GM12878 (cell line): ENCODE measurements around the gene PGAM1. TPM values are rescaled to one million over a fixed set of nuclear protein-coding genes. Genes with fewer than 3 reads are reported as not detected.
"Not testable (repeated sequence)": the region's sequence is repeated elsewhere in the genome, so short reads cannot be mapped to it uniquely, and the experiment has no call there.

Source experiments
- ATAC-seq: fragments of 200-7000 bp; cut with Tn5 transposase; 3 replicates; pipeline ENCODE4 v1.9.1; 2020; ENCODE audit warnings: mild to moderate bottlenecking, moderate library complexity
- BruUV-seq: library from RNA; stranded (reverse); fragments of 400-500 nt; replicated peaks from 2 replicates; lab custom pipeline; 2021; lab: Mats Ljungman, UMichigan
- CTCF ChIA-PET: fragments of 300-600 bp; sonication (Branson Sonifier 250); formaldehyde crosslinking; extraction: SDS; loops from one replicate; lab custom pipeline; 2021; ENCODE audit warnings: inconsistent platforms; lab: Yijun Ruan, JAX
- POLR2A ChIA-PET: fragments of 350-600 bp; formaldehyde crosslinking; extraction: SDS; loops from one replicate; lab custom pipeline; 2021; ENCODE audit warnings: inconsistent platforms; lab: Charles Lee
- RAD21 ChIA-PET: fragments of 300-600 bp; sonication (Branson Sonifier 250); formaldehyde crosslinking; loops from one replicate; lab custom pipeline; 2023; ENCODE audit warnings: antibody characterized with exemption; ENCODE audit not compliant: unreplicated experiment; lab: Charles Lee
- SMC1A ChIA-PET: fragments of 300-600 bp; sonication (Branson Sonifier 250); formaldehyde crosslinking; loops from one replicate; lab custom pipeline; 2023; ENCODE audit not compliant: unreplicated experiment, uncharacterized antibody; lab: Charles Lee
- DNase-seq: peaks from one replicate; pipeline ENCODE4 v3.0.0-alpha.2; 2011; ENCODE audit warnings: low read depth, low spot score
- FAIRE-seq: peaks from 3 replicates; lab custom pipeline; 2011; peaks lifted over from hg19 to GRCh38; lab: Jason Lieb, UNC
- H2AFZ ChIP-seq: 2 replicates; pipeline ENCODE4 v1.6.0; 2011; ENCODE audit warnings: low read depth, low read length, control low read depth; ENCODE audit not compliant: control insufficient read depth
- H3K27ac ChIP-seq: 2 replicates; pipeline ENCODE4 v1.5.1; 2011; ENCODE audit warnings: control low read depth; ENCODE audit not compliant: control insufficient read depth, insufficient read depth
- H3K27me3 ChIP-seq, 2 experiments: replicated peaks in 1 of 2; 2 replicates each; pipeline versions ENCODE4 v1.6.0 to v1.6.1; 2011; ENCODE audit warnings: low read length in 1 of 2; ENCODE audit not compliant: control insufficient read depth in 2 of 2, insufficient read depth in 2 of 2
- H3K36me3 ChIP-seq, 2 experiments: 2 replicates each; pipeline ENCODE4 v1.5.1; 2011; ENCODE audit warnings: low read length in 1 of 2; ENCODE audit not compliant: control insufficient read depth in 2 of 2, insufficient read depth in 2 of 2
- H3K4me1 ChIP-seq: 2 replicates; pipeline ENCODE4 v1.6.1; 2011; ENCODE audit warnings: mild to moderate bottlenecking, low read length, moderate library complexity, mixed read lengths; ENCODE audit not compliant: control insufficient read depth, insufficient read depth
- H3K4me2 ChIP-seq: 2 replicates; pipeline ENCODE4 v1.6.0; 2011; ENCODE audit warnings: control low read depth; ENCODE audit not compliant: control insufficient read depth, insufficient read depth
- H3K4me3 ChIP-seq: fragments of 200-600 bp; sonication (generic); 2 replicates; pipeline ENCODE4 v1.5.1; 2016
- H3K79me2 ChIP-seq: 2 replicates; pipeline ENCODE4 v1.6.0; 2011; ENCODE audit warnings: low read length; ENCODE audit not compliant: control insufficient read depth, insufficient read depth
- H3K9ac ChIP-seq: 2 replicates; pipeline ENCODE4 v1.8.0; 2011; ENCODE audit warnings: low read length, control low read depth, mixed read lengths; ENCODE audit not compliant: control insufficient read depth, insufficient read depth
- H3K9me3 ChIP-seq: replicated peaks from 3 replicates; pipeline ENCODE4 v1.5.1; 2011; ENCODE audit warnings: mild to moderate bottlenecking, low read length; ENCODE audit not compliant: control insufficient read depth, insufficient read depth
- H4K20me1 ChIP-seq: 2 replicates; pipeline ENCODE4 v1.6.0; 2011; ENCODE audit not compliant: control insufficient read depth, insufficient read depth
- ATF3 ChIP-seq: IDR thresholded peaks from 2 replicates; pipeline ENCODE4 v1.6.1; 2011; ENCODE audit warnings: low read depth, mild to moderate bottlenecking, low read length, moderate library complexity, borderline replicate concordance; ENCODE audit errors: extremely low read depth
- E2F8 ChIP-seq: fragments of 450-650 bp; IDR thresholded peaks from 2 replicates; pipeline ENCODE4 v1.6.1; 2018; ENCODE audit warnings: mild to moderate bottlenecking, low read depth, moderate library complexity; ENCODE audit not compliant: partially characterized antibody
- EZH2 ChIP-seq: IDR thresholded peaks from 2 replicates; pipeline ENCODE4 v1.6.1; 2012; ENCODE audit warnings: low read depth, mild to moderate bottlenecking, control low read depth, inconsistent platforms, low read length, borderline replicate concordance; ENCODE audit not compliant: control insufficient read depth
- MLLT1 ChIP-seq: fragments of 450-650 bp; IDR thresholded peaks from 2 replicates; pipeline ENCODE4 v1.6.1; 2016; ENCODE audit warnings: mild to moderate bottlenecking
- NFIC ChIP-seq: IDR thresholded peaks from 2 replicates; pipeline ENCODE4 v1.6.1; 2012; ENCODE audit warnings: low read depth, mild to moderate bottlenecking, inconsistent platforms, low read length, moderate library complexity
- RAD51 ChIP-seq: fragments of 450-650 bp; IDR thresholded peaks from 2 replicates; pipeline ENCODE4 v1.6.1; 2016; ENCODE audit warnings: moderate library complexity, mild to moderate bottlenecking, inconsistent platforms
- SUPT20H ChIP-seq: IDR thresholded peaks from 2 replicates; pipeline ENCODE4 v1.6.1; 2011; ENCODE audit warnings: low read depth, mild to moderate bottlenecking, low read length, moderate library complexity, borderline replicate concordance; ENCODE audit not compliant: control insufficient read depth
- WGBS: methylation state at CpG from one replicate; pipeline ENCODE4 v1.1.6; 2016; ENCODE audit warnings: low lambda C conversion rate; ENCODE audit not compliant: insufficient replicate concordance, insufficient coverage; ENCODE audit errors: missing lambda C conversion rate; 5-methylcytosine and 5-hydroxymethylcytosine counted together
- in situ Hi-C: fragments of 300-500 bp; cut with MboI; formaldehyde crosslinking; loops from 9 replicates; pipeline ENCODE4 v1.14.3; 2018; ENCODE audit warnings: mixed read lengths
- intact Hi-C: fragments of 100-400 bp; cut with micrococcal nuclease; formaldehyde crosslinking; loops from one replicate; pipeline ENCODE4 v1.14.2; 2022; ENCODE audit not compliant: unreplicated experiment
- polyA plus RNA-seq, 11 experiments: library from polyadenylated mRNA; depleted of rRNA in 4 of 11; unstranded in 6 of 11; stranded (reverse) in 5 of 11; fragments of >200 nt; fragmentation: Nextera tagmentation in 4 of 11; fragmentation: Illumina TruSeq in 1 of 11; extraction: Ambion mirVana in 4 of 11; extraction: Trizol in 1 of 11; gene quantifications; 1 replicate in 1 of 11; 2 replicates in 10 of 11; pipeline versions ENCODE4 v1.2.1 to v1.2.3, GENCODE V29; 2011 to 2016; ENCODE audit warnings: inconsistent platforms in 2 of 11, missing spikeins in 2 of 11, low read depth in 1 of 11
- total RNA-seq, 4 experiments: library from RNA; depleted of rRNA in 3 of 4; stranded (reverse); fragments of >200 nt in 3 of 4; fragmentation: Illumina TruSeq in 1 of 4; extraction: Trizol in 1 of 4; gene quantifications; 2 replicates each; pipeline versions ENCODE4 v1.2.1 to v1.2.3, GENCODE V29; 2013 to 2021

Gene PGAM1
- total and polyA plus RNA-seq, 10 of the 15 experiments (the other 5 are each of a cell fraction or from before 2014, with no cell fraction given) = 115 to 1,362 (median 744) TPM

GRCh38 chr10:97404044-97404443 is 21.9 kb upstream of the PGAM1 start (continued):
- TF ChIP-seq ATF3 (no peak), MLLT1 (no peak)

- H2AFZ ChIP-seq = no peak overlapping the region
- TF ChIP-seq E2F8 (no peak), NFIC (no peak), RAD51 (no peak), EZH2 (no peak), SUPT20H (no peak)
- TF ChIP-seq, all 136 proteins: peak for 0
- Histone ChIP-seq H3K27me3 (no peaks in the 10 kb centered on the region), H3K4me2 (no peak overlapping the region), H3K27ac (no peak overlapping the region), H3K4me1 (no peaks in the 10 kb centered on the region), H3K9me3 (no peaks in the 10 kb centered on the region), H3K9ac (no peak overlapping the region), H3K4me3 (no peak overlapping the region), H4K20me1 (no peaks in the 10 kb centered on the region), H3K36me3 (no peaks in the 10 kb centered on the region), H3K79me2 (no peaks in the 10 kb centered on the region)
- CTCF ChIA-PET = interaction anchor here (1.0 to 2.9 kb wide), 4 partner anchors 8 to 127 kb away, joined by 3 to 18 read pairs (median 4); no protein-coding TSS in a partner anchor
- FAIRE-seq = no peak
- DNase-seq = no peak
- SMC1A ChIA-PET = interaction anchor here (0.9 kb wide), 1 partner anchor 147 kb away, joined by 4 read pairs; no protein-coding TSS in a partner anchor
- RAD21 ChIA-PET = interaction anchor here (1.2 kb wide), 1 partner anchor 116 kb away, joined by 4 read pairs; no protein-coding TSS in a partner anchor
- BruUV-seq = no TSS peak
- no peak for ATAC-seq
- in situ Hi-C loops (no loop called here), intact Hi-C loops (loop anchor here (2.0 kb wide), 1 partner anchor 21 kb away; the partner anchor contains the start of gene PGAM1)
- POLR2A ChIA-PET = interaction anchor here (0.9 kb wide), 1 partner anchor 86 kb away, joined by 5 read pairs; no protein-coding TSS in a partner anchor
- WGBS = 38% methylated on average over 3 of the region's 3 CpGs
These were observed 19.9 kb upstream of the PGAM1 start for GRCh38 chr10:97406064-97406463.

GRCh38 chr10:97406483-97406882 is 19.5 kb upstream of the PGAM1 start:
- DNase-seq, BruUV-seq, H3K4me2 ChIP-seq, in situ Hi-C loops, H3K9me3 ChIP-seq, H3K4me1 ChIP-seq, H3K27ac ChIP-seq, H3K36me3 ChIP-seq, H3K79me2 ChIP-seq, H3K9ac ChIP-seq, H2AFZ ChIP-seq, ATAC-seq, FAIRE-seq, H3K27me3 ChIP-seq, H4K20me1 ChIP-seq, H3K4me3 ChIP-seq: not testable (repeated sequence)
- ChIA-PET SMC1A (interaction anchor here (0.9 kb wide), 1 partner anchor 147 kb away, joined by 4 read pairs; no protein-coding TSS in a partner anchor), CTCF (interaction anchor here (0.6 to 2.9 kb wide), 11 partner anchors 8 to 206 kb away, joined by 3 to 27 read pairs (median 3); no protein-coding TSS in a partner anchor), POLR2A (interaction anchor here (0.9 kb wide), 1 partner anchor 86 kb away, joined by 5 read pairs; no protein-coding TSS in a partner anchor), RAD21 (interaction anchor here (0.8 to 1.9 kb wide), 4 partner anchors 21 to 148 kb away, joined by 4 read pairs; no protein-coding TSS in a partner anchor)
- intact Hi-C loops = loop anchor here (2.0 kb wide), 1 partner anchor 20 kb away; the partner anchor contains the start of gene PGAM1
- WGBS = 95% methylated on average over 7 of the region's 7 CpGs
